Measurements from ENCODE around the gene FAM193A. TPM values are rescaled to one million over a fixed set of nuclear protein-coding genes. Genes with fewer than 3 reads are reported as not detected.

Gene FAM193A
- polyA plus RNA-seq, 1 of the 3 experiments (the other 2 are of a cell fraction): 9.2 TPM

- no peak overlapping the region for H3K27ac ChIP-seq (ENCODE audit: low read depth in 2 of 2, low read length in 1 of 2)
- no peak overlapping the region for H2AFZ ChIP-seq (ENCODE audit: low read depth)
- POLR2A ChIA-PET: interaction anchor here (0.6 kb wide), 1 partner anchor 11 kb away, joined by 3 read pairs; no protein-coding TSS in a partner anchor
- peaks cover 4% of the 10 kb centered on the region for H3F3A ChIP-seq (replicated peaks; ENCODE audit: insufficient read depth)
- CTCF ChIA-PET: no interaction called here
- no peak for DNase-seq
- H3K27me3 ChIP-seq (ENCODE audit: insufficient read depth): no peaks in the 10 kb centered on the region
- no peak overlapping the region for H3K4me2 ChIP-seq
- H3K9me2 ChIP-seq: no peaks in the 10 kb centered on the region
- H3K36me3 ChIP-seq (replicated peaks in 1 of 2; ENCODE audit: control insufficient read depth in 1 of 2, insufficient read depth in 2 of 2, low read length in 1 of 2): peaks cover 43 to 63% of the 10 kb centered on the region in 2 experiments
- H3K4me3 ChIP-seq (ENCODE audit: low read depth in 2 of 2, low read length in 1 of 2): no peak overlapping the region
- H4K20me1 ChIP-seq (ENCODE audit: insufficient read depth): peaks cover 22% of the 10 kb centered on the region
- no peaks in the 10 kb centered on the region for H3K9me3 ChIP-seq
- no peak overlapping the region for H3K9ac ChIP-seq
- 98% methylated on average over 9 of the region's 15 CpGs for WGBS (ENCODE audit: low lambda C conversion rate)
- H3K4me1 ChIP-seq (ENCODE audit: control insufficient read depth in 1 of 2, insufficient read depth in 2 of 2, low read depth in 1 of 2, low read length in 1 of 2): no peaks in the 10 kb centered on the region
- TF ChIP-seq CHD2 (IDR thresholded peaks at IDR 0.05; ENCODE audit: low read length, partially characterized antibody): no peak
- TF ChIP-seq YY1 (IDR thresholded peaks at IDR 0.05; ENCODE audit: low read depth): no peak
- no peak for TF ChIP-seq MAX (IDR thresholded peaks at IDR 0.05; ENCODE audit: low read depth)
- TF ChIP-seq CTCF (IDR thresholded peaks at IDR 0.05): no peak
- no peak for TF ChIP-seq IRF3 (IDR thresholded peaks at IDR 0.05; ENCODE audit: low read depth, low read length)
- TF ChIP-seq FOXM1 (IDR thresholded peaks at IDR 0.05; ENCODE audit: low read depth): no peak
- no peak for TF ChIP-seq POLR2AphosphoS5 (IDR thresholded peaks at IDR 0.05; ENCODE audit: low read depth, low read length)
- TF ChIP-seq FOXJ3 (CRISPR knock-in tag; IDR thresholded peaks at IDR 0.05): no peak
- TF ChIP-seq, protein P1, sequence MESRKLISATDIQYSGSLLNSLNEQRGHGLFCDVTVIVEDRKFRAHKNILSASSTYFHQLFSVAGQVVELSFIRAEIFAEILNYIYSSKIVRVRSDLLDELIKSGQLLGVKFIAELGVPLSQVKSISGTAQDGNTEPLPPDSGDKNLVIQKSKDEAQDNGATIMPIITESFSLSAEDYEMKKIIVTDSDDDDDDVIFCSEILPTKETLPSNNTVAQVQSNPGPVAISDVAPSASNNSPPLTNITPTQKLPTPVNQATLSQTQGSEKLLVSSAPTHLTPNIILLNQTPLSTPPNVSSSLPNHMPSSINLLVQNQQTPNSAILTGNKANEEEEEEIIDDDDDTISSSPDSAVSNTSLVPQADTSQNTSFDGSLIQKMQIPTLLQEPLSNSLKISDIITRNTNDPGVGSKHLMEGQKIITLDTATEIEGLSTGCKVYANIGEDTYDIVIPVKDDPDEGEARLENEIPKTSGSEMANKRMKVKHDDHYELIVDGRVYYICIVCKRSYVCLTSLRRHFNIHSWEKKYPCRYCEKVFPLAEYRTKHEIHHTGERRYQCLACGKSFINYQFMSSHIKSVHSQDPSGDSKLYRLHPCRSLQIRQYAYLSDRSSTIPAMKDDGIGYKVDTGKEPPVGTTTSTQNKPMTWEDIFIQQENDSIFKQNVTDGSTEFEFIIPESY (IDR thresholded peaks at IDR 0.05; ENCODE audit: borderline replicate concordance, low read depth): no peak
- TF ChIP-seq TCF12 (IDR thresholded peaks at IDR 0.05): no peak
- no peak for TF ChIP-seq REST (IDR thresholded peaks at IDR 0.05; ENCODE audit: low read depth, low read length)
- no peak for TF ChIP-seq GATA2 (CRISPR knock-in tag; IDR thresholded peaks at IDR 0.05)
- no peak for TF ChIP-seq TAF1 (IDR thresholded peaks at IDR 0.05; ENCODE audit: borderline replicate concordance, low read depth, low read length)
- TF ChIP-seq NFIC (IDR thresholded peaks at IDR 0.05; ENCODE audit: borderline replicate concordance): no peak
- no peak for TF ChIP-seq FOSL2 (IDR thresholded peaks at IDR 0.05; ENCODE audit: borderline replicate concordance, low read depth)
- no peak for TF ChIP-seq SMC3 (IDR thresholded peaks at IDR 0.05; ENCODE audit: low read depth, low read length)
- TF ChIP-seq USF2 (IDR thresholded peaks at IDR 0.05; ENCODE audit: borderline replicate concordance, low read depth, low read length): no peak
- TF ChIP-seq MXI1 (IDR thresholded peaks at IDR 0.05; ENCODE audit: low read depth, low read length): no peak
- no peak for TF ChIP-seq ELF1 (IDR thresholded peaks at IDR 0.05)
- TF ChIP-seq EZH2phosphoT487 (IDR thresholded peaks at IDR 0.05; ENCODE audit: borderline replicate concordance, low read depth): no peak
- peaks cover 33% of the 10 kb centered on the region; the same call in 1 of the 2 replicates for H3K79me2 ChIP-seq (ENCODE audit: insufficient read depth)
Observed at GRCh38 chr4:2512396-2513135, 23.9 kb upstream of the FAM193A start.

Data from SK-N-SH (cell line).